22Rv1 (cell line): Measurements from ENCODE around the gene OR14A16.

Experiments used
- CTCF ChIP-seq: fragments of 450-650 bp; IDR thresholded peaks from 2 replicates; pipeline ENCODE4 v1.5.1; 2017; ENCODE audit warnings: mild to moderate bottlenecking
- ZFX ChIP-seq: fragments of 450-650 bp; IDR thresholded peaks from 2 replicates; pipeline ENCODE4 v1.6.1; 2017; ENCODE audit warnings: antibody characterized with exemption, borderline replicate concordance

GRCh38 chr1:247825362-247825761, 1.4 kb upstream of the OR14A16 start:
- no peak for TF ChIP-seq CTCF
- no peak for TF ChIP-seq ZFX
